Lung (tissue), 12 donors: Measurements from ENCODE around the gene ADRA2B. TPM values are rescaled to one million over a fixed set of nuclear protein-coding genes. Genes with fewer than 3 reads are reported as not detected.

Source experiments
- ATAC-seq: fragments of 200-7000 bp; cut with Tn5 transposase; one replicate; pipeline ENCODE4 v1.9.1; 2020; ENCODE audit warnings: moderate number of reproducible peaks; ENCODE audit not compliant: insufficient read depth, low FRiP score
- DNase-seq, 3 donors: peaks; one replicate each; pipeline ENCODE4 v3.0.0-alpha.2; 2013 to 2017
- H3K27ac ChIP-seq, 2 donors: one replicate each; pipeline ENCODE4 v1.5.1; 2013; ENCODE audit warnings: mild to moderate bottlenecking in 2 of 2, moderate library complexity in 2 of 2, control low read depth in 1 of 2, inconsistent platforms in 1 of 2, low read depth in 1 of 2, low read length in 1 of 2
- H3K27me3 ChIP-seq, 3 donors: one replicate each; pipeline ENCODE4 v1.5.1; 2013; ENCODE audit warnings: low read length in 2 of 3; ENCODE audit not compliant: control insufficient read depth in 3 of 3, insufficient read depth in 3 of 3
- H3K36me3 ChIP-seq, 4 donors: one replicate each; pipeline ENCODE4 v1.5.1; 2013; ENCODE audit warnings: low read length in 4 of 4, mild to moderate bottlenecking in 1 of 4, moderate library complexity in 1 of 4; ENCODE audit not compliant: control insufficient read depth in 4 of 4, insufficient read depth in 4 of 4
- H3K4me1 ChIP-seq, 5 donors: one replicate each; pipeline ENCODE4 v1.5.1; 2013; ENCODE audit warnings: low read length in 5 of 5, mild to moderate bottlenecking in 2 of 5, moderate library complexity in 1 of 5; ENCODE audit not compliant: control insufficient read depth in 5 of 5, insufficient read depth in 5 of 5
- H3K4me3 ChIP-seq: one replicate; pipeline ENCODE4 v1.5.1; 2013; ENCODE audit warnings: mild to moderate bottlenecking, control low read depth, moderate library complexity
- H3K9ac ChIP-seq, 2 donors: one replicate each; pipeline ENCODE4 v1.5.1; 2013; ENCODE audit warnings: low read length in 2 of 2, control low read depth in 1 of 2; ENCODE audit not compliant: insufficient read depth in 1 of 2
- H3K9me3 ChIP-seq, 4 donors: one replicate each; pipeline ENCODE4 v1.5.1; 2013; ENCODE audit warnings: low read length in 3 of 4, mild to moderate bottlenecking in 1 of 4, moderate library complexity in 1 of 4; ENCODE audit not compliant: control insufficient read depth in 4 of 4, insufficient read depth in 3 of 4
- CTCF ChIP-seq: IDR thresholded peaks from 2 replicates; pipeline ENCODE4 v1.5.1; 2012; ENCODE audit warnings: mild to moderate bottlenecking; ENCODE audit errors: control extremely low read depth, extremely low read depth
- WGBS, 2 donors: extraction: QIAGEN DNeasy Blood & Tissue Kit; methylation state at CpG; one replicate each; pipeline ENCODE4 v1.1.7; 2013; 5-methylcytosine and 5-hydroxymethylcytosine counted together
- polyA plus RNA-seq, 2 donors: library from polyadenylated mRNA; stranded (reverse); fragments of 200-250 nt; gene quantifications; one replicate each; pipeline ENCODE4 v1.2.1, GENCODE V29; 2013
- total RNA-seq, 2 donors: library from RNA; depleted of rRNA in 1 of 2; stranded (reverse); fragments of >200 nt in 1 of 2; gene quantifications; one replicate each; pipeline ENCODE4 v1.2.1, GENCODE V29; 2014 to 2021
- donor health status: control.
- donor health status: control.
- donor health status: Bipolar disorder and iron deficiency.
- donor health status: healthy.
- donor health status: DM: yes; HTN: yes; CAD: no.

Gene ADRA2B
- total and polyA plus RNA-seq, 4 donors = 0.21 to 0.88 (median 0.28) TPM

- Histone ChIP-seq H3K27me3 (peaks cover 0 to 26% (median 12%) of the 10 kb centered on the region in 3 donors), H3K9ac (no peak overlapping the region), H3K4me3 (no peak overlapping the region), H3K36me3 (no peaks in the 10 kb centered on the region), H3K9me3 (peaks cover 0 to 2% (median 0%) of the 10 kb centered on the region in 4 donors), H3K4me1 (peaks cover 0 to 7% (median 4%) of the 10 kb centered on the region in 5 donors), H3K27ac (no peak overlapping the region)
- 23 to 36% methylated on average over 11 of the region's 11 CpGs for WGBS, 2 donors
- ATAC-seq (no peak), DNase-seq (no peak)
- no peak for TF ChIP-seq CTCF
These were observed 3.8 kb upstream of the ADRA2B start for GRCh38 chr2:96120091-96120720.

GRCh38 chr2:96119389-96119751, 3.0 kb upstream of the ADRA2B start:
- no peak for ATAC-seq
- Histone ChIP-seq H3K9ac (no peak overlapping the region), H3K27ac (no peak overlapping the region), H3K4me1 (peaks cover 0 to 7% (median 4%) of the 10 kb centered on the region in 5 donors), H3K36me3 (no peaks in the 10 kb centered on the region), H3K9me3 (peaks cover 0 to 2% (median 0%) of the 10 kb centered on the region in 4 donors), H3K27me3 (peaks cover 0 to 26% (median 12%) of the 10 kb centered on the region in 3 donors), H3K4me3 (no peak overlapping the region)
- no peak for DNase-seq
- 97 to 98% methylated on average over 5 of the region's 5 CpGs for WGBS, 2 donors
- TF ChIP-seq CTCF = no peak

- Histone ChIP-seq H3K4me1 (peaks cover 0 to 7% (median 4%) of the 10 kb centered on the region in 5 donors), H3K9ac (no peak overlapping the region), H3K9me3 (peaks cover 0 to 2% (median 0%) of the 10 kb centered on the region in 4 donors), H3K27me3 (peaks cover 0 to 26% (median 12%) of the 10 kb centered on the region in 3 donors), H3K4me3 (no peak overlapping the region), H3K36me3 (no peaks in the 10 kb centered on the region), H3K27ac (no peak overlapping the region)
- ATAC-seq (no peak), DNase-seq (no peak)
- 89 to 93% methylated on average over 13 of the region's 13 CpGs for WGBS, 2 donors
- no peak for TF ChIP-seq CTCF
These were observed 2.5 kb upstream of the ADRA2B start for GRCh38 chr2:96118698-96119388.
